SK-N-SH (cell line): ENCODE data around the gene CDH4. TPM values are rescaled to one million over a fixed set of nuclear protein-coding genes. Genes with fewer than 3 reads are reported as not detected.

Experiments used
- CTCF ChIA-PET: fragments of 300-600, 350-600 bp; formaldehyde crosslinking; extraction: SDS; loops from one replicate; lab custom pipeline; 2021; lab: Yijun Ruan, JAX
- POLR2A ChIA-PET: fragments of 350-600 bp; sonication (Branson Sonifier 250); formaldehyde crosslinking; extraction: SDS; loops from one replicate; lab custom pipeline; 2020; ENCODE audit warnings: antibody characterized with exemption, inconsistent platforms; lab: Yijun Ruan, JAX
- DNase-seq: peaks from one replicate; pipeline ENCODE4 v3.0.0; 2012
- H2AFZ ChIP-seq: fragments of 200-600 bp; sonication (generic); 2 replicates; pipeline ENCODE4 v1.8.1; 2016; ENCODE audit warnings: antibody characterized with exemption, mild to moderate bottlenecking, low read depth
- H3F3A ChIP-seq: fragments of 200-600 bp; sonication (generic); replicated peaks from 2 replicates; pipeline ENCODE3; 2016; ENCODE audit warnings: antibody characterized with exemption, mild to moderate bottlenecking; ENCODE audit not compliant: insufficient read depth
- H3K27ac ChIP-seq, 2 experiments: fragments of 200-500 bp in 1 of 2; fragments of 200-600 bp in 1 of 2; sonication (Bioruptor generic) in 1 of 2; sonication (generic), shearing (Covaris generic) in 1 of 2; 2 replicates each; pipeline versions ENCODE4 v1.5.1 to v1.6.1; 2014 to 2016; ENCODE audit warnings: low read depth in 2 of 2, inconsistent platforms in 1 of 2, low read length in 1 of 2, mild to moderate bottlenecking in 1 of 2, mixed read lengths in 1 of 2
- H3K27me3 ChIP-seq: fragments of 200-600 bp; sonication (generic), shearing (Covaris generic); 2 replicates; pipeline ENCODE4 v1.6.1; 2016; ENCODE audit warnings: mixed run types; ENCODE audit not compliant: insufficient read depth
- H3K36me3 ChIP-seq, 2 experiments: fragments of 200-500 bp in 1 of 2; fragments of 200-600 bp in 1 of 2; sonication (Bioruptor generic) in 1 of 2; sonication (generic) in 1 of 2; replicated peaks in 1 of 2; 2 replicates each; pipeline versions ENCODE3 to v1.5.1; 2014 to 2016; ENCODE audit warnings: low read length in 1 of 2, mild to moderate bottlenecking in 1 of 2; ENCODE audit not compliant: insufficient read depth in 2 of 2, control insufficient read depth in 1 of 2
- H3K4me1 ChIP-seq, 2 experiments: fragments of 200-500 bp in 1 of 2; fragments of 200-600 bp in 1 of 2; sonication (Bioruptor generic) in 1 of 2; sonication (generic), shearing (Covaris generic) in 1 of 2; 2 replicates each; pipeline versions ENCODE4 v1.5.1 to v1.6.1; 2014 to 2016; ENCODE audit warnings: low read depth in 1 of 2, low read length in 1 of 2, mixed run types in 1 of 2; ENCODE audit not compliant: insufficient read depth in 2 of 2, control insufficient read depth in 1 of 2
- H3K4me2 ChIP-seq: fragments of 200-600 bp; sonication (generic), shearing (Covaris generic); 2 replicates; pipeline ENCODE4 v1.6.1; 2017; ENCODE audit warnings: mixed run types
- H3K4me3 ChIP-seq, 2 experiments: fragments of 200-500 bp in 1 of 2; fragments of 200-600 bp in 1 of 2; sonication (Bioruptor generic) in 1 of 2; sonication (generic), shearing (Covaris generic) in 1 of 2; 2 replicates each; pipeline versions ENCODE4 v1.5.1 to v1.8.1; 2014 to 2016; ENCODE audit warnings: low read depth in 2 of 2, inconsistent platforms in 1 of 2, low read length in 1 of 2, mild to moderate bottlenecking in 1 of 2, mixed read lengths in 1 of 2, moderate library complexity in 1 of 2
- H3K79me2 ChIP-seq: fragments of 200-600 bp; sonication (generic); 2 replicates; pipeline ENCODE4 v1.8.1; 2017; ENCODE audit warnings: mild to moderate bottlenecking; ENCODE audit not compliant: insufficient read depth
- H3K9ac ChIP-seq: fragments of 200-600 bp; sonication (generic); 2 replicates; pipeline ENCODE4 v1.6.1; 2017; ENCODE audit warnings: mixed run types
- H3K9me2 ChIP-seq: fragments of 200-600 bp; sonication (generic); 2 replicates; pipeline ENCODE4 v1.6.1; 2017; ENCODE audit warnings: mixed run types
- H3K9me3 ChIP-seq: fragments of 200-600 bp; sonication (generic); 2 replicates; pipeline ENCODE4 v1.6.1; 2017; ENCODE audit warnings: mixed run types, mild to moderate bottlenecking, moderate library complexity
- H4K20me1 ChIP-seq: fragments of 200-600 bp; sonication (generic); 2 replicates; pipeline ENCODE4 v1.6.1; 2017; ENCODE audit warnings: mild to moderate bottlenecking, mixed run types; ENCODE audit not compliant: insufficient read depth
- EP300 ChIP-seq, 2 experiments: IDR thresholded peaks; 2 replicates each; pipeline versions ENCODE4 v1.4.0 to v1.6.1; 2012; ENCODE audit warnings: borderline replicate concordance in 1 of 2, low read depth in 1 of 2, low read length in 1 of 2
- FOXJ3 ChIP-seq: sonication (generic); formaldehyde crosslinking; IDR thresholded peaks from 2 replicates; pipeline ENCODE4 v1.5.1; 2020; ENCODE audit warnings: mild to moderate bottlenecking, missing genetic modification reagents
- GABPA ChIP-seq: IDR thresholded peaks from 2 replicates; pipeline ENCODE4 v1.4.0; 2012; ENCODE audit warnings: low read depth, mild to moderate bottlenecking
- JUND ChIP-seq: IDR thresholded peaks from 2 replicates; pipeline ENCODE4 v1.4.0; 2012
- MEF2A ChIP-seq: IDR thresholded peaks from 2 replicates; pipeline ENCODE4 v1.4.0; 2012; ENCODE audit warnings: low read depth, borderline replicate concordance
- NFIC ChIP-seq: IDR thresholded peaks from 2 replicates; pipeline ENCODE4 v1.4.0; 2012; ENCODE audit warnings: borderline replicate concordance
- NRF1 ChIP-seq: IDR thresholded peaks from 2 replicates; pipeline ENCODE4 v1.6.1; 2012; ENCODE audit warnings: low read depth, mild to moderate bottlenecking, low read length
- RAD21 ChIP-seq: IDR thresholded peaks from 2 replicates; pipeline ENCODE4 v1.6.1; 2012; ENCODE audit warnings: mild to moderate bottlenecking, low read length
- SMC3 ChIP-seq: IDR thresholded peaks from 2 replicates; pipeline ENCODE4 v1.6.1; 2012; ENCODE audit warnings: low read depth, low read length, improper control_type of control experiment
- TAF1 ChIP-seq: IDR thresholded peaks from 2 replicates; pipeline ENCODE4 v1.6.1; 2012; ENCODE audit warnings: low read depth, mild to moderate bottlenecking, low read length, moderate library complexity, borderline replicate concordance
- TCF12 ChIP-seq: IDR thresholded peaks from 2 replicates; pipeline ENCODE4 v1.4.0; 2012
- TEAD4 ChIP-seq: IDR thresholded peaks from 2 replicates; pipeline ENCODE4 v1.4.0; 2012; ENCODE audit warnings: mild to moderate bottlenecking, borderline replicate concordance; ENCODE audit not compliant: insufficient read depth
- WGBS: methylation state at CpG from one replicate; pipeline ENCODE4 v1.1.6; 2017; ENCODE audit warnings: low lambda C conversion rate; 5-methylcytosine and 5-hydroxymethylcytosine counted together
- polyA plus RNA-seq, 3 experiments: library from polyadenylated mRNA; depleted of rRNA; stranded (reverse); fragments of >200 nt; gene quantifications; 2 replicates each; pipeline ENCODE4 v1.2.3, GENCODE V29; 2012
- TF ChIP-seq, protein P1 (sequence below): IDR thresholded peaks from 2 replicates; pipeline ENCODE4 v1.6.1; 2012; ENCODE audit warnings: mild to moderate bottlenecking, low read depth, low read length, moderate library complexity
- TF ChIP-seq, protein P2 (sequence below): fragments of 200-600 bp; sonication (generic); IDR thresholded peaks from 2 replicates; pipeline ENCODE4 v1.6.1; 2017; ENCODE audit warnings: antibody characterized with exemption, mild to moderate bottlenecking, moderate library complexity
- TF ChIP-seq, protein P3 (sequence below): IDR thresholded peaks from 2 replicates; pipeline ENCODE4 v1.4.0; 2012; ENCODE audit warnings: low read depth, borderline replicate concordance
- TF ChIP-seq, protein P4 (sequence below): fragments of 150-350 bp; IDR thresholded peaks from 2 replicates; pipeline ENCODE4 v1.6.1; 2017; ENCODE audit warnings: antibody characterized with exemption, low read length, low read depth, borderline replicate concordance
- TF ChIP-seq, protein P5 (sequence below): IDR thresholded peaks from 2 replicates; pipeline ENCODE4 v1.4.0; 2012; ENCODE audit warnings: low read depth, borderline replicate concordance

CDH4 gene
- polyA plus RNA-seq, 1 of the 3 experiments (the other 2 are of a cell fraction) = not detected

DNA sequence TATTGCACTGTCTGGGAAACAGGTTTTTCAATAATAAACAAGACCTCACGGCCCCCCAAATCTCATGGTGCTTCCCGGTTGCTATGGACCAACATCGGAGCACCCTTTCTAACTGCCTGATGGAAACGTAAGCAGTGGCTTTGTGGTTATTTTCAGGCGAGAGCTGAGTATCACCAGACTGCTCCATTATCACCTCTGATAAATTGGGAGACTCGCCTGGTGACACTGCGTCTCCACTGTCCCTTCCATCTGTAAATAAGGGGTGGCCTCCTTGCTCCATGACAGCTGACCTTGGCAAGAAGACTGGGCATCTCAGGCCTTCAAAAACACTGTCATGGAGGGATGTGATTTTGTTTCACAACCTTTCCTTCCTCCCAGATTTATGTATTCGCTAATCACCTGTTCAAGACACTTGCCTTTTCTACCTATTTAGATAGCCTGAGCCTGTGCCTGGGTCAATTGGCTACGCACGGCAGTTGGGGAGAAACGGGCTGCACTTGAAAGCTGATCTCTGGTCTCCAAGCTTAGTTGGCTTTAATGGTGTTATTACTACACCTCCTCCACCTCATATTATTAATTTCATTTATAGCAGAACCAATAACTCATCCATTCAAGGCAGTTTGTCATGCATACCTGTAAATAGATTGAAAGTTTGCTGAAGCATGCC, 17.7 kb upstream of the CDH4 start:
- no peaks in the 10 kb centered on the region for H3F3A ChIP-seq
- no peak for DNase-seq
- CTCF ChIA-PET = interaction anchor here (1.1 kb wide), 1 partner anchor 11 kb away, joined by 3 read pairs; no protein-coding TSS in a partner anchor
- H3K4me3 ChIP-seq = no peak overlapping the region
- no peaks in the 10 kb centered on the region for H4K20me1 ChIP-seq
- POLR2A ChIA-PET = no interaction called here
- H3K9me2 ChIP-seq = no peaks in the 10 kb centered on the region
- no peak overlapping the region for H2AFZ ChIP-seq
- no peaks in the 10 kb centered on the region for H3K36me3 ChIP-seq
- no peak overlapping the region for H3K9ac ChIP-seq
- no peaks in the 10 kb centered on the region for H3K27me3 ChIP-seq
- 52% methylated on average over 11 of the region's 11 CpGs for WGBS
- no peaks in the 10 kb centered on the region for H3K4me1 ChIP-seq
- H3K4me2 ChIP-seq = no peak overlapping the region
- no peak for TF ChIP-seq NRF1
- no peak for TF ChIP-seq FOXJ3
- TF ChIP-seq, protein P1, sequence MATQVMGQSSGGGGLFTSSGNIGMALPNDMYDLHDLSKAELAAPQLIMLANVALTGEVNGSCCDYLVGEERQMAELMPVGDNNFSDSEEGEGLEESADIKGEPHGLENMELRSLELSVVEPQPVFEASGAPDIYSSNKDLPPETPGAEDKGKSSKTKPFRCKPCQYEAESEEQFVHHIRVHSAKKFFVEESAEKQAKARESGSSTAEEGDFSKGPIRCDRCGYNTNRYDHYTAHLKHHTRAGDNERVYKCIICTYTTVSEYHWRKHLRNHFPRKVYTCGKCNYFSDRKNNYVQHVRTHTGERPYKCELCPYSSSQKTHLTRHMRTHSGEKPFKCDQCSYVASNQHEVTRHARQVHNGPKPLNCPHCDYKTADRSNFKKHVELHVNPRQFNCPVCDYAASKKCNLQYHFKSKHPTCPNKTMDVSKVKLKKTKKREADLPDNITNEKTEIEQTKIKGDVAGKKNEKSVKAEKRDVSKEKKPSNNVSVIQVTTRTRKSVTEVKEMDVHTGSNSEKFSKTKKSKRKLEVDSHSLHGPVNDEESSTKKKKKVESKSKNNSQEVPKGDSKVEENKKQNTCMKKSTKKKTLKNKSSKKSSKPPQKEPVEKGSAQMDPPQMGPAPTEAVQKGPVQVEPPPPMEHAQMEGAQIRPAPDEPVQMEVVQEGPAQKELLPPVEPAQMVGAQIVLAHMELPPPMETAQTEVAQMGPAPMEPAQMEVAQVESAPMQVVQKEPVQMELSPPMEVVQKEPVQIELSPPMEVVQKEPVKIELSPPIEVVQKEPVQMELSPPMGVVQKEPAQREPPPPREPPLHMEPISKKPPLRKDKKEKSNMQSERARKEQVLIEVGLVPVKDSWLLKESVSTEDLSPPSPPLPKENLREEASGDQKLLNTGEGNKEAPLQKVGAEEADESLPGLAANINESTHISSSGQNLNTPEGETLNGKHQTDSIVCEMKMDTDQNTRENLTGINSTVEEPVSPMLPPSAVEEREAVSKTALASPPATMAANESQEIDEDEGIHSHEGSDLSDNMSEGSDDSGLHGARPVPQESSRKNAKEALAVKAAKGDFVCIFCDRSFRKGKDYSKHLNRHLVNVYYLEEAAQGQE = no peak
- no peak for TF ChIP-seq TCF12
- TF ChIP-seq TAF1 = no peak
- no peak for TF ChIP-seq JUND
- TF ChIP-seq, protein P2, sequence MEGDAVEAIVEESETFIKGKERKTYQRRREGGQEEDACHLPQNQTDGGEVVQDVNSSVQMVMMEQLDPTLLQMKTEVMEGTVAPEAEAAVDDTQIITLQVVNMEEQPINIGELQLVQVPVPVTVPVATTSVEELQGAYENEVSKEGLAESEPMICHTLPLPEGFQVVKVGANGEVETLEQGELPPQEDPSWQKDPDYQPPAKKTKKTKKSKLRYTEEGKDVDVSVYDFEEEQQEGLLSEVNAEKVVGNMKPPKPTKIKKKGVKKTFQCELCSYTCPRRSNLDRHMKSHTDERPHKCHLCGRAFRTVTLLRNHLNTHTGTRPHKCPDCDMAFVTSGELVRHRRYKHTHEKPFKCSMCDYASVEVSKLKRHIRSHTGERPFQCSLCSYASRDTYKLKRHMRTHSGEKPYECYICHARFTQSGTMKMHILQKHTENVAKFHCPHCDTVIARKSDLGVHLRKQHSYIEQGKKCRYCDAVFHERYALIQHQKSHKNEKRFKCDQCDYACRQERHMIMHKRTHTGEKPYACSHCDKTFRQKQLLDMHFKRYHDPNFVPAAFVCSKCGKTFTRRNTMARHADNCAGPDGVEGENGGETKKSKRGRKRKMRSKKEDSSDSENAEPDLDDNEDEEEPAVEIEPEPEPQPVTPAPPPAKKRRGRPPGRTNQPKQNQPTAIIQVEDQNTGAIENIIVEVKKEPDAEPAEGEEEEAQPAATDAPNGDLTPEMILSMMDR = no peak
- no peak for TF ChIP-seq MEF2A
- no peak for TF ChIP-seq EP300 (IDR thresholded peaks at IDR 0.05; ENCODE audit: borderline replicate concordance in 1 of 2, low read depth in 1 of 2, low read length in 1 of 2)
- TF ChIP-seq, protein P3, sequence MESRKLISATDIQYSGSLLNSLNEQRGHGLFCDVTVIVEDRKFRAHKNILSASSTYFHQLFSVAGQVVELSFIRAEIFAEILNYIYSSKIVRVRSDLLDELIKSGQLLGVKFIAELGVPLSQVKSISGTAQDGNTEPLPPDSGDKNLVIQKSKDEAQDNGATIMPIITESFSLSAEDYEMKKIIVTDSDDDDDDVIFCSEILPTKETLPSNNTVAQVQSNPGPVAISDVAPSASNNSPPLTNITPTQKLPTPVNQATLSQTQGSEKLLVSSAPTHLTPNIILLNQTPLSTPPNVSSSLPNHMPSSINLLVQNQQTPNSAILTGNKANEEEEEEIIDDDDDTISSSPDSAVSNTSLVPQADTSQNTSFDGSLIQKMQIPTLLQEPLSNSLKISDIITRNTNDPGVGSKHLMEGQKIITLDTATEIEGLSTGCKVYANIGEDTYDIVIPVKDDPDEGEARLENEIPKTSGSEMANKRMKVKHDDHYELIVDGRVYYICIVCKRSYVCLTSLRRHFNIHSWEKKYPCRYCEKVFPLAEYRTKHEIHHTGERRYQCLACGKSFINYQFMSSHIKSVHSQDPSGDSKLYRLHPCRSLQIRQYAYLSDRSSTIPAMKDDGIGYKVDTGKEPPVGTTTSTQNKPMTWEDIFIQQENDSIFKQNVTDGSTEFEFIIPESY = no peak
- TF ChIP-seq NFIC = no peak
- no peak for TF ChIP-seq TEAD4
- no peak for TF ChIP-seq SMC3
- no peak for TF ChIP-seq GABPA
- TF ChIP-seq, protein P4, sequence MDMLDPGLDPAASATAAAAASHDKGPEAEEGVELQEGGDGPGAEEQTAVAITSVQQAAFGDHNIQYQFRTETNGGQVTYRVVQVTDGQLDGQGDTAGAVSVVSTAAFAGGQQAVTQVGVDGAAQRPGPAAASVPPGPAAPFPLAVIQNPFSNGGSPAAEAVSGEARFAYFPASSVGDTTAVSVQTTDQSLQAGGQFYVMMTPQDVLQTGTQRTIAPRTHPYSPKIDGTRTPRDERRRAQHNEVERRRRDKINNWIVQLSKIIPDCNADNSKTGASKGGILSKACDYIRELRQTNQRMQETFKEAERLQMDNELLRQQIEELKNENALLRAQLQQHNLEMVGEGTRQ = no peak
- TF ChIP-seq RAD21 = no peak
- TF ChIP-seq, protein P5, sequence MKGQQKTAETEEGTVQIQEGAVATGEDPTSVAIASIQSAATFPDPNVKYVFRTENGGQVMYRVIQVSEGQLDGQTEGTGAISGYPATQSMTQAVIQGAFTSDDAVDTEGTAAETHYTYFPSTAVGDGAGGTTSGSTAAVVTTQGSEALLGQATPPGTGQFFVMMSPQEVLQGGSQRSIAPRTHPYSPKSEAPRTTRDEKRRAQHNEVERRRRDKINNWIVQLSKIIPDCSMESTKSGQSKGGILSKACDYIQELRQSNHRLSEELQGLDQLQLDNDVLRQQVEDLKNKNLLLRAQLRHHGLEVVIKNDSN = no peak
- H3K9me3 ChIP-seq = no peaks in the 10 kb centered on the region
- H3K27ac ChIP-seq = no peak overlapping the region
- no peaks in the 10 kb centered on the region for H3K79me2 ChIP-seq
